ENCODE data around the gene DZIP1.
"Not testable (repeated sequence)": the region's sequence is repeated elsewhere in the genome, so short reads cannot be mapped to it uniquely, and the experiment has no call there.

Gene DZIP1

GRCh38 chr13:95605448-95606125, 38.9 kb downstream of the DZIP1 start:
- in situ Hi-C loops (cut with MboI; ENCODE audit: low pct_unique_long_range_greater_than_20kb, low sequenced_read_pairs), result no loop called here
- no peak for DNase-seq

- DNase-seq, result no peak
- in situ Hi-C loops (cut with MboI; ENCODE audit: low pct_unique_long_range_greater_than_20kb, low sequenced_read_pairs), result no loop called here
Measured at GRCh38 chr13:95604556-95604915, 40.0 kb downstream of the DZIP1 start.

- no peak for DNase-seq
- in situ Hi-C loops (cut with MboI; ENCODE audit: low pct_unique_long_range_greater_than_20kb, low sequenced_read_pairs), result no loop called here
Measured at GRCh38 chr13:95603887-95604555, 40.5 kb downstream of the DZIP1 start.

GRCh38 chr13:95601906-95602305, 42.6 kb downstream of the DZIP1 start:
- in situ Hi-C loops (cut with MboI; ENCODE audit: low pct_unique_long_range_greater_than_20kb, low sequenced_read_pairs), result no loop called here
- no peak for DNase-seq

GRCh38 chr13:95601216-95601615, 43.3 kb downstream of the DZIP1 start:
- DNase-seq, result no peak
- in situ Hi-C loops (cut with MboI; ENCODE audit: low pct_unique_long_range_greater_than_20kb, low sequenced_read_pairs), result no loop called here

GRCh38 chr13:95596701-95597100, 47.8 kb downstream of the DZIP1 start:
- in situ Hi-C loops (cut with MboI; ENCODE audit: low pct_unique_long_range_greater_than_20kb, low sequenced_read_pairs), result no loop called here
- no peak for DNase-seq

GRCh38 chr13:95593462-95593861, 51.0 kb downstream of the DZIP1 start:
- in situ Hi-C loops (cut with MboI; ENCODE audit: low pct_unique_long_range_greater_than_20kb, low sequenced_read_pairs), result no loop called here
- DNase-seq, result no peak

GRCh38 chr13:95588721-95589120, 55.8 kb downstream of the DZIP1 start:
- DNase-seq, result no peak
- in situ Hi-C loops (cut with MboI; ENCODE audit: low pct_unique_long_range_greater_than_20kb, low sequenced_read_pairs), result no loop called here

- in situ Hi-C loops (cut with MboI; ENCODE audit: low pct_unique_long_range_greater_than_20kb, low sequenced_read_pairs), result no loop called here
- DNase-seq, result no peak
Measured at GRCh38 chr13:95588134-95588533, 56.4 kb downstream of the DZIP1 start.

GRCh38 chr13:95585867-95586266, 58.6 kb downstream of the DZIP1 start:
- in situ Hi-C loops (cut with MboI; ENCODE audit: low pct_unique_long_range_greater_than_20kb, low sequenced_read_pairs), result no loop called here
- DNase-seq, result no peak

GRCh38 chr13:95579303-95579702, 65.2 kb downstream of the DZIP1 start:
- in situ Hi-C loops (cut with MboI; ENCODE audit: low pct_unique_long_range_greater_than_20kb, low sequenced_read_pairs), result no loop called here
- DNase-seq, result no peak

- in situ Hi-C loops (cut with MboI; ENCODE audit: low pct_unique_long_range_greater_than_20kb, low sequenced_read_pairs), result no loop called here
- no peak for DNase-seq
Measured at GRCh38 chr13:95573221-95573620, 71.3 kb downstream of the DZIP1 start.

- in situ Hi-C loops (cut with MboI; ENCODE audit: low pct_unique_long_range_greater_than_20kb, low sequenced_read_pairs), result no loop called here
- DNase-seq, result no peak
Measured at GRCh38 chr13:95571941-95572340, 72.6 kb downstream of the DZIP1 start.

- DNase-seq, result no peak
- in situ Hi-C loops (cut with MboI; ENCODE audit: low pct_unique_long_range_greater_than_20kb, low sequenced_read_pairs), result no loop called here
Measured at GRCh38 chr13:95570016-95570415, 74.5 kb downstream of the DZIP1 start.

GRCh38 chr13:95568131-95568530, 76.4 kb downstream of the DZIP1 start:
- no peak for DNase-seq
- in situ Hi-C loops (cut with MboI; ENCODE audit: low pct_unique_long_range_greater_than_20kb, low sequenced_read_pairs), result no loop called here

- DNase-seq; in situ Hi-C loops (cut with MboI; ENCODE audit: low pct_unique_long_range_greater_than_20kb, low sequenced_read_pairs): not testable (repeated sequence)
Measured at GRCh38 chr13:95565758-95566157, 78.7 kb downstream of the DZIP1 start.

GRCh38 chr13:95564733-95565291, 79.7 kb downstream of the DZIP1 start:
- in situ Hi-C loops (cut with MboI; ENCODE audit: low pct_unique_long_range_greater_than_20kb, low sequenced_read_pairs), result no loop called here
- peak; percentile 62 for DNase-seq

GRCh38 chr13:95564091-95564490, 80.4 kb downstream of the DZIP1 start:
- in situ Hi-C loops (cut with MboI; ENCODE audit: low pct_unique_long_range_greater_than_20kb, low sequenced_read_pairs), result no loop called here
- no peak for DNase-seq

GRCh38 chr13:95560387-95560786, 84.1 kb downstream of the DZIP1 start:
- in situ Hi-C loops (cut with MboI; ENCODE audit: low pct_unique_long_range_greater_than_20kb, low sequenced_read_pairs), result no loop called here
- DNase-seq, result no peak

- in situ Hi-C loops (cut with MboI; ENCODE audit: low pct_unique_long_range_greater_than_20kb, low sequenced_read_pairs), result no loop called here
- DNase-seq, result no peak
Measured at GRCh38 chr13:95559100-95559499, 85.4 kb downstream of the DZIP1 start.

- in situ Hi-C loops (cut with MboI; ENCODE audit: low pct_unique_long_range_greater_than_20kb, low sequenced_read_pairs), result no loop called here
- no peak for DNase-seq
Measured at GRCh38 chr13:95557013-95557412, 87.5 kb downstream of the DZIP1 start.
